ENCODE data around the gene MIA.
"Not testable (repeated sequence)": the region's sequence is repeated elsewhere in the genome, so short reads cannot be mapped to it uniquely, and the experiment has no call there.

MIA gene

GRCh38 chr19:40818480-40819399 lies 43.4 kb downstream of the MIA start:
- TF ChIP-seq CTCF (IDR thresholded peaks at IDR 0.05; ENCODE audit: low read length) = peak; percentile 61
- H3K9me2 ChIP-seq (replicated peaks; ENCODE audit: insufficient read depth, low read length); H3K4me1 ChIP-seq (ENCODE audit: low read length); H3K9ac ChIP-seq (ENCODE audit: low read length); H3K79me2 ChIP-seq (ENCODE audit: low read length); H3K27ac ChIP-seq (ENCODE audit: low read length); H3F3A ChIP-seq (ENCODE audit: insufficient read depth, low read length); H3K9me3 ChIP-seq (replicated peaks; ENCODE audit: insufficient read depth, low read length); H4K20me1 ChIP-seq (ENCODE audit: insufficient read depth, low read length); H3K27me3 ChIP-seq (replicated peaks; ENCODE audit: insufficient read depth, low read length); H3K36me3 ChIP-seq (replicated peaks; ENCODE audit: insufficient read depth, low read length): not testable (repeated sequence)
- DNase-seq = peak; percentile 62
- Histone ChIP-seq H2AFZ (ENCODE audit: low read length) (peak overlapping the region; percentile 43), H3K4me2 (ENCODE audit: low read depth, low read length) (peak overlapping the region; percentile 49; the same call in 1 of the 2 replicates), H3K4me3 (ENCODE audit: low read length) (peak overlapping the region; percentile 30; the same call in 1 of the 2 replicates)

- peak; percentile 40 for TF ChIP-seq CTCF (IDR thresholded peaks at IDR 0.05; ENCODE audit: low read length)
- not testable (repeated sequence) for H3K9ac ChIP-seq (ENCODE audit: low read length); H3K36me3 ChIP-seq (replicated peaks; ENCODE audit: insufficient read depth, low read length); H3K79me2 ChIP-seq (ENCODE audit: low read length); H3F3A ChIP-seq (ENCODE audit: insufficient read depth, low read length); H4K20me1 ChIP-seq (ENCODE audit: insufficient read depth, low read length); H3K27me3 ChIP-seq (replicated peaks; ENCODE audit: insufficient read depth, low read length); H2AFZ ChIP-seq (ENCODE audit: low read length); H3K4me3 ChIP-seq (ENCODE audit: low read length); DNase-seq; H3K4me1 ChIP-seq (ENCODE audit: low read length); H3K4me2 ChIP-seq (ENCODE audit: low read depth, low read length); H3K9me3 ChIP-seq (replicated peaks; ENCODE audit: insufficient read depth, low read length); H3K27ac ChIP-seq (ENCODE audit: low read length); H3K9me2 ChIP-seq (replicated peaks; ENCODE audit: insufficient read depth, low read length)
These were observed 44.3 kb downstream of the MIA start for GRCh38 chr19:40819479-40820234.

- no peaks in the 10 kb centered on the region for H3F3A ChIP-seq (ENCODE audit: insufficient read depth, low read length)
- no peak overlapping the region for H3K4me2 ChIP-seq (ENCODE audit: low read depth, low read length)
- H3K4me3 ChIP-seq (ENCODE audit: low read length) = no peak overlapping the region
- H3K27ac ChIP-seq (ENCODE audit: low read length) = no peak overlapping the region
- no peak overlapping the region for H3K9ac ChIP-seq (ENCODE audit: low read length)
- TF ChIP-seq EZH2phosphoT487 (IDR thresholded peaks at IDR 0.05; ENCODE audit: low read length) = no peak
- TF ChIP-seq EZH2 (optimal IDR thresholded peaks at IDR 0.05; ENCODE audit: low read depth, low read length) = no peak
- TF ChIP-seq CTCF (IDR thresholded peaks at IDR 0.05; ENCODE audit: low read length) = no peak
- no peaks in the 10 kb centered on the region for H3K79me2 ChIP-seq (ENCODE audit: low read length)
- DNase-seq = no peak
- H3K27me3 ChIP-seq (replicated peaks; ENCODE audit: insufficient read depth, low read length) = no peaks in the 10 kb centered on the region
- H3K4me1 ChIP-seq (ENCODE audit: low read length) = no peaks in the 10 kb centered on the region
- H3K36me3 ChIP-seq (replicated peaks; ENCODE audit: insufficient read depth, low read length) = no peaks in the 10 kb centered on the region
- H3K9me3 ChIP-seq (replicated peaks; ENCODE audit: insufficient read depth, low read length) = no peaks in the 10 kb centered on the region
- H3K9me2 ChIP-seq (replicated peaks; ENCODE audit: insufficient read depth, low read length) = no peaks in the 10 kb centered on the region
- no peaks in the 10 kb centered on the region for H4K20me1 ChIP-seq (ENCODE audit: insufficient read depth, low read length)
- H2AFZ ChIP-seq (ENCODE audit: low read length) = no peak overlapping the region
These were observed 46.8 kb downstream of the MIA start for GRCh38 chr19:40822161-40822560.

GRCh38 chr19:40822704-40823553 lies 47.6 kb downstream of the MIA start:
- not testable (repeated sequence) for H3K4me3 ChIP-seq (ENCODE audit: low read length); H3K79me2 ChIP-seq (ENCODE audit: low read length); H3K27ac ChIP-seq (ENCODE audit: low read length); H3F3A ChIP-seq (ENCODE audit: insufficient read depth, low read length); H3K9ac ChIP-seq (ENCODE audit: low read length); H3K9me3 ChIP-seq (replicated peaks; ENCODE audit: insufficient read depth, low read length); H3K27me3 ChIP-seq (replicated peaks; ENCODE audit: insufficient read depth, low read length); H3K9me2 ChIP-seq (replicated peaks; ENCODE audit: insufficient read depth, low read length); H3K36me3 ChIP-seq (replicated peaks; ENCODE audit: insufficient read depth, low read length); H3K4me2 ChIP-seq (ENCODE audit: low read depth, low read length); H4K20me1 ChIP-seq (ENCODE audit: insufficient read depth, low read length); H3K4me1 ChIP-seq (ENCODE audit: low read length); H2AFZ ChIP-seq (ENCODE audit: low read length); DNase-seq

GRCh38 chr19:40824916-40825315 lies 49.6 kb downstream of the MIA start:
- H3K27ac ChIP-seq (ENCODE audit: low read length); H3K4me2 ChIP-seq (ENCODE audit: low read depth, low read length); H3K36me3 ChIP-seq (replicated peaks; ENCODE audit: insufficient read depth, low read length); DNase-seq; H3K79me2 ChIP-seq (ENCODE audit: low read length); H3K27me3 ChIP-seq (replicated peaks; ENCODE audit: insufficient read depth, low read length); H4K20me1 ChIP-seq (ENCODE audit: insufficient read depth, low read length); H3K9me3 ChIP-seq (replicated peaks; ENCODE audit: insufficient read depth, low read length); H3K9ac ChIP-seq (ENCODE audit: low read length); H3K4me3 ChIP-seq (ENCODE audit: low read length); H3K9me2 ChIP-seq (replicated peaks; ENCODE audit: insufficient read depth, low read length); H3F3A ChIP-seq (ENCODE audit: insufficient read depth, low read length); H3K4me1 ChIP-seq (ENCODE audit: low read length); H2AFZ ChIP-seq (ENCODE audit: low read length): not testable (repeated sequence)

Data from MM.1S (cell line).